Uterine smooth muscle cell (primary cell): ENCODE data around the gene STK32C. TPM values are rescaled to one million over a fixed set of nuclear protein-coding genes. Genes with fewer than 3 reads are reported as not detected.

Experiments
- total RNA-seq: library from RNA; depleted of rRNA; stranded (reverse); fragments of >200 nt; gene quantifications from 2 replicates; pipeline ENCODE4 v1.2.3, GENCODE V29; 2014

STK32C gene
- 10.1 and 18.5 TPM in 2 replicates for total RNA-seq

DNA sequence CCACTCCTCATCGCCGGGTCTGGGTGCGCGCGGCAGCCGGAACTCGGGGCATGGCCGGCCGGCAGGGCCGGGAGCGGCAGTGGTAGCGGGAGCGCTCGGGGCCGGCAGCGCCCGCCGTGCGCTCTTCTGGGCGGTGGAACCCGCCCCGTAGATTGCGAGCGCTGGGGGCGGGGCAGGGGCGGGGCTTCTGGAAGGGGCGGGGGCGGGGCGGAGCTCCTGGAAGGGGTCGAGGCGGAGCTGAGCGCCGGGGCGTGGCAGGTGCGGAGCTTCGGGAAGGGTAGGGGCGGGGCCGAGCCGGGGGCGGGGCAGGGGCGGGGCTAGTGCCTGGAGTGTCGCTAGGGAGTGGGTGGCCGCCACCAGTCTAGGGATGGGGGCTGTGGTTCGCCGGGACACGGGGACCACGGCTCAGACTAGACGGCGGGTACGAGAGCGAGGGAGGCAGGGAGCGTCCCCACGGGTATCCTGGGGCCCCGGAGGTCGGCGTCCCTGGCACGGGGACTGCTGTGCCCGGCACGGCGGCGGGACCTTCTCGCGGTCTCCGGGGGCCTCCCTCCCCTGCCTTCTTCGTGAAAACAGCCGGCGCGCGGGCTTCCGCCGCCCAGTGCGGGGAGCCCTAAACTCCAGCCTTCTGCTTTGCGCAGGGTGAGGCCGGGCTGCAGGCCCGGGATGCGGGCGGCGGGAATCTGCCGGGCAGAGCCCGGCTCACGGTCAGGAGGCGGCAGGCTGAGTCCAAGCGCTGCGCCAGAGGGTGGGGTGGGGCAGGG lies at the start of gene STK32C:
Gene STK32C, minus strand, starts transcription at position 128 of the 764 bp plus-strand sequence. Its CDS starts 117 bp downstream, at position 11.

DNA sequence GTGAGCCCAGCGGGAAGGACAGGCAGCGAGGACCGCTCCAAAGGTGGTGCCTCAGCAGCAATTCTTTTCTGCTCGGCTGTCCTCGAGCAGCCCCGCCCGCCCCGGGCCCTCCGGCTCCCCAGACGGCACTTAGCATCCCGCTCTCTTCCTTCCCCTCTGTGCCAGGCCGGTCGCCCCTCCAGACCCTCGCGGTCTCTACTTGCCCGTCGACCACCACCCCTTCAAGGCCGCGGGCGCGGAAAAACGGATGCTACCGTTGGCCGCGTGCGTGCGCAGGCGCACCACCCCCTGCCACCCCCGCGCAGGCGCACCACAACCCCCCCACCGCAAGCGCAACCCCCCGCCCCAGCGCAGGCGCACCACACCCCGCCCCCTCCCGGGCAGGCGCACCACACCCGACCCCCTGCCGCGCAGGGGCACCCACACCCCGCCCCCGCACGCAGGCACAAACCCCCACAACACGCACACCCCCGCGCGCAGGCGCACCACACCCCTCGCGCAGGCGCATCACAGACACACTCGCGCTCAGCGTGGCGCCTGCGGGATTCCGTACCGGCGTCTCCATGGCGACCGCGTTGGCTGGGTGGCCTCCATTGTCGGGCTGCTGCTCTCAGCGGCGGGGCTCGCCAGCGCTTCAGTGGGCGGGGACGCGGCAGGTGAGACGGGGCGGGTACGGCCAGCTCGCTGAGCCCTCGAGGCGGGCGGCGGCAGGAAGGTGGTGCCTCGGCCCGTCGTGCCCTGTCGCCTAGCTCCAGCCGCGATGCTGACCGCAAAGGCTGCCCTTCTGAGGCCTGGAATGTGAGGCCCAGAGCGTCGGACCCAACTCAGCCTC lies 24.1 kb upstream of the STK32C start, which contains the start of gene LRRC27:
Gene LRRC27, plus strand, starts transcription at position 593 of the 832 bp plus-strand sequence. CDS start 1,332 bp downstream, outside the sequence.

DNA sequence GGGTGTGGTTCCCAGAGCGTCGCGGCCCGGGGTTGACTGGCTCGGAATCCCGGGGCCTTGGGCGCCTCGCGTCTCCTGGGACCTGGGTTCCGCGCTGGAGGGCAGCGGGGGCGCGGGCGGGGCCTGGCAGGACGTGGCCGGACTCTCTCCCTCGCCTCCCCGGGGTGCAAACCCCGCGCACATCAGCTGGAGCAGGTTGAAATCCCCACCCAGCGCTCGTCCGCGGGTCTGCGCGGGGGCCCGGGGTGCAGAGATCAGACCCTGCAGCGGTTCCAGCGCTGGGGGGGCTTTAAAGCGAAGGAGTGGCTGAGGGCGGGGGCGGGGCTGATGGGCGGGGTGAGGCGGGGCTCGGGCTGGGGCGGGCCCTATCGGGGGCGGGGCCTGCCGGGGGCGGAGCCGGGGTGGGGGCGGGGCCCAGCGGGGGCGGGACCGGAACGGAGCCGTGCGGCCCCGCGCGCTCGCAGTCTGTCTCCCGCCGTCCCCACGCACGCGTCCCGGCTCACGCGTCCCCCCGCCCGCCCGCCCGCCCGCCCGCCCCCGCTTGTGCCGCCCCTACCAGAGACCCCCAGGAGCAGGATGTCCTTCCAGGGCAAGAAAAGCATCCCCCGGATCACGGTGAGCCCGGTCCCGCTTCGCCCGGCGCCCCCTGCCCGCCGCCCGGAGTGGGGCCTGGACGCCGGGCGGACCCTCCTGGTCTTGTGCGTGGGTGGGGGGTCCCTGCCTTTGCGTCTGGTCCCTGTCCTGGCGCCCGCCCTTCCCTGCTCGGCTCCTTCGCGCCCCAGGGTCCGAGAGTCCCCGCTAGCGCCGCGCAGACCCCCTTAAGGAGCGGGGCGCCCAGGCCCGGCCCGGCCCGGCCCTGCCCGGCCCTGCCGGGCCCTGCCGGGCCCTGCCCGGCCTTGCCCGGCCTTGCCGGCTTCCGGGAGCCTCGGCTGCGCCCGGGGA lies 121.0 kb downstream of the STK32C start, which contains the start of gene DPYSL4:
Gene DPYSL4, plus strand, starts transcription at position 461 of the 942 bp plus-strand sequence. Its CDS starts 116 bp downstream, at position 577.

Other genes starting within 250 kb of the STK32C start
- 0.11 and 0.25 TPM in 2 replicates for gene JAKMIP3, start 242.0 kb downstream of the STK32C start, total RNA-seq
- gene DPYSL4, start 121.0 kb downstream of the STK32C start, total RNA-seq, result 2.1 and 2.3 TPM in 2 replicates
- 7.1 and 13.9 TPM in 2 replicates for gene LRRC27, start 24.2 kb upstream of the STK32C start, total RNA-seq
- 17.4 and 19.0 TPM in 2 replicates for gene PWWP2B, start 89.2 kb upstream of the STK32C start, total RNA-seq
- 43.4 and 60.0 TPM in 2 replicates for gene INPP5A, start 229.8 kb upstream of the STK32C start, total RNA-seq